Measurements from ENCODE around the gene ENO2. TPM values are rescaled to one million over a fixed set of nuclear protein-coding genes. Genes with fewer than 3 reads are reported as not detected.
A peak's percentile ranks its signal among the peaks of the same experiment; 100 is the strongest.
"Not testable (repeated sequence)": the region's sequence is repeated elsewhere in the genome, so short reads cannot be mapped to it uniquely, and the experiment has no call there.

Gene ENO2
- total RNA-seq, 2 experiments from 2014 or later, result 85.6 to 103 TPM

DNA sequence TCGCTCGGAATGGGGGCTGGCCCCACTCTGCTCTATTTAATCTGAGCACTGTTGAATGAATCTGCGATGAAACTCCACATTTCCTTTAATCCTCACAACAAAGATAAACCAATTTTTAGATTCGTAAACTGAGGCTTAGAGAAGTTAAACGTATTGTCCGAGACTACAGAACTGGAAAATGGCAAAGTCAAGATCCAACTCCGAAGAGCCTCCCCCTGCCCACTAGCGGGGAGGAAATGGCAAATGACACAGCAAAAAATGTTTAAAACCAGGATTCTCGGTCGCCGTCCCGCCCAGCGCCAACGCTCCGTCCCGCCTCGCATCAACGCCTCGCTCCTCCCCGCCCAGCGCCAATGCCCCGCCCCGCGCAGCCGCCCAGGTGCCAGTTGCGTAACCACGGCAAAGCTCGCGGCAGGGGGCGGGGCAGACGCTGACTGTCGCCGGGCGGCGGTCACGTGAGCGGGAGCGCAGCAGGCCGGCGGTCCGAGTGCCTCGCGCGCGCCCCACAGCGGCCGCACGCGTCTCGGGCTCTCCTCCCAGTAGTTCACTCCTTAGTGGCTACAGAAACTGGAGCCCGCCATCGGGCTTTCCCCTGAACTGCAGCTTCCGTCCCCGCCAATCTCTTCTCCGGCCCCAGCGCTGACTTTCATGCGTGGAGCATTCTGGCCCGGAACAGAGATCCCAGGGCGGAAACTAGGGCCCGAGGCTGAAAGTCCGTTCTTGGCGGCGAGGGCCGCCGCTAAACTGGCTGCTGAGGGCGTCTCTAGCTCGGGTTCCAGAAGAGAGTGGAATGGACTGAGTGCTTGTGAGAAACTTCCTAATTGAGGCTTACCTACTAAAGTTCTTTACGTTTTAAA, 23.4 kb upstream of the ENO2 start:
- Mint-ChIP-seq H3K4me3 (peak overlapping the region; percentile 88), H3K27me3 (no peaks in the 10 kb centered on the region), H3K36me3 (ENCODE audit: low read depth) (no peaks in the 10 kb centered on the region), H3K4me1 (ENCODE audit: low read depth) (peaks cover 13% of the 10 kb centered on the region), H3K9me3 (no peaks in the 10 kb centered on the region), H3K27ac (peak overlapping the region; percentile 92)
- intact Hi-C loops (cut with DNase I, micrococcal nuclease), result loop anchor here (1.0 to 5.0 kb wide), 4 partner anchors 13 to 39 kb away; partner anchors contain the start of genes LRRC23 (in 2 of the 2), SPSB2 (in 2 of the 2), CDCA3 (in 1 of the 2) and USP5 (in 1 of the 2)
- H3K27me3 ChIP-seq (ENCODE audit: control insufficient read depth in 1 of 2, insufficient read depth in 2 of 2, low read length in 2 of 2), result no peaks in the 10 kb centered on the region
- peak; percentile 96 to 100 (median 99) for DNase-seq
- H3K4me1 ChIP-seq (ENCODE audit: insufficient read depth, low read length), result peaks cover 18% of the 10 kb centered on the region
- no peaks in the 10 kb centered on the region for H3K36me3 ChIP-seq (ENCODE audit: insufficient read depth, low read length)
- ChIA-PET CTCF (interaction anchor here (0.6 to 3.7 kb wide), 38 partner anchors 9 to 222 kb away, joined by 3 to 153 read pairs (median 6); partner anchors contain the start of genes C12orf57, C1RL, CDCA3 and COPS7A), POLR2A (interaction anchor here (0.6 to 1.9 kb wide), 23 partner anchors 10 to 398 kb away, joined by 3 to 71 read pairs (median 6); partner anchors contain the start of genes C12orf57, CD4, CDCA3 and CLSTN3)
- peak overlapping the region; percentile 65 for H3K4me3 ChIP-seq (ENCODE audit: low read length)
- peak overlapping the region; percentile 84 to 92 for H3K27ac ChIP-seq (ENCODE audit: low read depth in 1 of 2, low read length in 2 of 2)
- TF ChIP-seq, protein P1, sequence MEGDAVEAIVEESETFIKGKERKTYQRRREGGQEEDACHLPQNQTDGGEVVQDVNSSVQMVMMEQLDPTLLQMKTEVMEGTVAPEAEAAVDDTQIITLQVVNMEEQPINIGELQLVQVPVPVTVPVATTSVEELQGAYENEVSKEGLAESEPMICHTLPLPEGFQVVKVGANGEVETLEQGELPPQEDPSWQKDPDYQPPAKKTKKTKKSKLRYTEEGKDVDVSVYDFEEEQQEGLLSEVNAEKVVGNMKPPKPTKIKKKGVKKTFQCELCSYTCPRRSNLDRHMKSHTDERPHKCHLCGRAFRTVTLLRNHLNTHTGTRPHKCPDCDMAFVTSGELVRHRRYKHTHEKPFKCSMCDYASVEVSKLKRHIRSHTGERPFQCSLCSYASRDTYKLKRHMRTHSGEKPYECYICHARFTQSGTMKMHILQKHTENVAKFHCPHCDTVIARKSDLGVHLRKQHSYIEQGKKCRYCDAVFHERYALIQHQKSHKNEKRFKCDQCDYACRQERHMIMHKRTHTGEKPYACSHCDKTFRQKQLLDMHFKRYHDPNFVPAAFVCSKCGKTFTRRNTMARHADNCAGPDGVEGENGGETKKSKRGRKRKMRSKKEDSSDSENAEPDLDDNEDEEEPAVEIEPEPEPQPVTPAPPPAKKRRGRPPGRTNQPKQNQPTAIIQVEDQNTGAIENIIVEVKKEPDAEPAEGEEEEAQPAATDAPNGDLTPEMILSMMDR (IDR thresholded peaks at IDR 0.05), result peak; percentile 76
- H3K9me3 ChIP-seq (ENCODE audit: control insufficient read depth in 1 of 2, insufficient read depth in 1 of 2, low read length in 2 of 2), result no peaks in the 10 kb centered on the region
- ATAC-seq (ENCODE audit: poor library complexity), result peak; percentile 95

DNA sequence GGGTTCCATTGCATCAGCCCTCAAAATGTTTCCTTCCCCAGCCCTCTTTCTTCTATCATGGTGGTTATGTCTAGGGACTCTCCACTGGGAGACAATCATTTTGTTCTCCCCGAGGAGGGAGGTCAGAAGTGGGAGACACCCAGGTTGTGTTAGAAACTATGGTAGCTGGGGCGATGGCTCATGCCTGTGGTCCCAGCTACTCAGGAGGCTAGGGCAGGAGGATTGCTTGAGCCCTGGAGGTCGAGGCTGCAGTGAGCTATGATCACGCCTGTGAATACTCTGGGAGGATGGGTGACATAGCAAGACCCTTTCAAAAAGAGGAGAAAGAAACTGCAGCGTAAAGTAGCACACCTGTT, 22.8 kb upstream of the ENO2 start:
- H3K36me3 ChIP-seq (ENCODE audit: insufficient read depth, low read length), result no peaks in the 10 kb centered on the region
- Mint-ChIP-seq H3K9me3 (no peaks in the 10 kb centered on the region), H3K4me1 (ENCODE audit: low read depth) (peaks cover 13% of the 10 kb centered on the region), H3K27ac (peak overlapping the region; percentile 92), H3K4me3 (peak overlapping the region; percentile 88), H3K27me3 (no peaks in the 10 kb centered on the region), H3K36me3 (ENCODE audit: low read depth) (no peaks in the 10 kb centered on the region)
- CTCF ChIA-PET, result interaction anchor here (0.6 to 3.7 kb wide), 35 partner anchors 8 to 222 kb away, joined by 3 to 153 read pairs (median 6); partner anchors contain the start of genes C12orf57, C1RL, CDCA3 and COPS7A
- TF ChIP-seq, protein P1 (IDR thresholded peaks at IDR 0.05), result no peak
- intact Hi-C loops (cut with DNase I, micrococcal nuclease), result loop anchor here (1.0 to 5.0 kb wide), 4 partner anchors 13 to 39 kb away; partner anchors contain the start of genes LRRC23 (in 2 of the 2), CDCA3 (in 1 of the 2), SPSB2 (in 1 of the 2) and USP5 (in 1 of the 2)
- peak overlapping the region; percentile 84 to 92 for H3K27ac ChIP-seq (ENCODE audit: low read depth in 1 of 2, low read length in 2 of 2)
- no peaks in the 10 kb centered on the region for H3K9me3 ChIP-seq (ENCODE audit: control insufficient read depth in 1 of 2, insufficient read depth in 1 of 2, low read length in 2 of 2)
- POLR2A ChIA-PET, result interaction anchor here (0.8 to 1.9 kb wide), 22 partner anchors 10 to 239 kb away, joined by 3 to 71 read pairs (median 6); partner anchors contain the start of genes C12orf57, CD4, CDCA3 and CLSTN3
- DNase-seq (peak in 1 of 14 experiments; percentile 8), ATAC-seq (ENCODE audit: poor library complexity) (no peak)
- peaks cover 18% of the 10 kb centered on the region for H3K4me1 ChIP-seq (ENCODE audit: insufficient read depth, low read length)
- peak overlapping the region; percentile 65 for H3K4me3 ChIP-seq (ENCODE audit: low read length)
- no peaks in the 10 kb centered on the region for H3K27me3 ChIP-seq (ENCODE audit: control insufficient read depth in 1 of 2, insufficient read depth in 2 of 2, low read length in 2 of 2)

GRCh38 chr12:6892683-6893082, 21.7 kb upstream of the ENO2 start:
- H3K9me3 Mint-ChIP-seq; H3K36me3 ChIP-seq (ENCODE audit: insufficient read depth, low read length); H3K9me3 ChIP-seq (ENCODE audit: control insufficient read depth in 1 of 2, insufficient read depth in 1 of 2, low read length in 2 of 2); H3K27ac ChIP-seq (ENCODE audit: low read depth in 1 of 2, low read length in 2 of 2); ATAC-seq (ENCODE audit: poor library complexity); H3K36me3 Mint-ChIP-seq (ENCODE audit: low read depth); POLR2A ChIA-PET; H3K4me3 ChIP-seq (ENCODE audit: low read length); H3K27me3 Mint-ChIP-seq; DNase-seq; H3K27me3 ChIP-seq (ENCODE audit: control insufficient read depth in 1 of 2, insufficient read depth in 2 of 2, low read length in 2 of 2): not testable (repeated sequence)
- Mint-ChIP-seq H3K4me3 (peak overlapping the region; percentile 35), H3K27ac (peak overlapping the region; percentile 36), H3K4me1 (ENCODE audit: low read depth) (peaks cover 13% of the 10 kb centered on the region)
- intact Hi-C loops (cut with DNase I, micrococcal nuclease), result loop anchor here in 1 of 2 experiments (5.0 kb wide), 1 partner anchor 40 kb away; the partner anchor contains the start of genes CDCA3 and USP5
- peaks cover 18% of the 10 kb centered on the region for H3K4me1 ChIP-seq (ENCODE audit: insufficient read depth, low read length)
- CTCF ChIA-PET, result interaction anchor here (2.2 to 3.7 kb wide), 2 partner anchors 22 to 52 kb away, joined by 21 to 153 read pairs; partner anchors contain the start of genes C12orf57, RNU7-1, SPSB2 and TPI1
